NCI-H748 (cell line): ENCODE data around the gene NPY2R.
A peak's percentile ranks its signal among the peaks of the same experiment; 100 is the strongest.

Experiments used
- DNase-seq: peaks from one replicate; lab custom pipeline; 2025; ENCODE audit not compliant: unreplicated experiment; lab: John Stamatoyannopoulos, UW

NPY2R gene

GRCh38 chr4:155248002-155248896 is 39.8 kb downstream of the NPY2R start:
- no peak for DNase-seq

DNA sequence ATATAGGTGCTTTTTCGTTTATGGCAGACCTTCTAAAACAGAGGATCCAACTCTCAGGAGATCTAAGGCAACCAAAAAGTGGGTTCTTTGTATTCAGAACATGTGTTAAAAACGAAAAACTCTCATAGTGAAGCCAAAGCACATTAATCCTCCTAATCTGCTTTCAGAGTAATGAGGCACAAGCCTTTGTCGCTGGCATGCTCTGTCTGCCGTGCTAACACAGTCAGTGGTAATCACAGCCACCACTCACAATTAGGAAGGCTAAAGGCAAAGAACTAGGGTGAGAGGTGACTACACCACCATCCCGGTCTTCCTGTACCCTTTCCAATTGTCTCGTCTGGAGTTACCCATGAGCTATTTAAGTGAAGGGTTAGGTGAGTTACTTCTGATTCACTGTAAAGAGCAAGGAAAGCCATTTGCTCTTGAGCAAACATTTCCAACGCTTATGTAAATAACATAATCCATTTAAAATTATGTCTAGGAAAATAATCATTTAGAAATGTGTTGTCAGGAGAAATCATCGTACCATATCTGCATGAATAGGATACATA is 40.7 kb downstream of the NPY2R start:
- DNase-seq: peak; percentile 53

DNA sequence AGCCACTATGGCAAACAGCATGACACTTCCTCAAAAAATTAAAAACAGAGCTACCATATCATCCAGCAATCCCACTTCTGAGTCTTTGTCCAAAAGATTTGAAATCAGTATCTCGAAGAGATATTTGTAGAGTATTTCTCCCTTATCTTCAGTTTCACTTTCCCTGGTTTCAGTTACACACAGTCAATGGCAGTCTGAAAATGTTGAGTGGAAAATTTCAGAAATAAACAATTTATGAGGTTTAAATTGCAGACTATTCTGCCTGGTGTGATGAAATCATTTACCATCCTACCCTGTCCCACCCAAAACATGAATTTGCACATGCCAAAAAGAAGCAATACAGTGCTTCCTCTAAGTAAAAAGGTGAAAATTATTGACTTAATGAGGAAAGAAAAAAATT is 43.9 kb downstream of the NPY2R start:
- DNase-seq: no peak

DNA sequence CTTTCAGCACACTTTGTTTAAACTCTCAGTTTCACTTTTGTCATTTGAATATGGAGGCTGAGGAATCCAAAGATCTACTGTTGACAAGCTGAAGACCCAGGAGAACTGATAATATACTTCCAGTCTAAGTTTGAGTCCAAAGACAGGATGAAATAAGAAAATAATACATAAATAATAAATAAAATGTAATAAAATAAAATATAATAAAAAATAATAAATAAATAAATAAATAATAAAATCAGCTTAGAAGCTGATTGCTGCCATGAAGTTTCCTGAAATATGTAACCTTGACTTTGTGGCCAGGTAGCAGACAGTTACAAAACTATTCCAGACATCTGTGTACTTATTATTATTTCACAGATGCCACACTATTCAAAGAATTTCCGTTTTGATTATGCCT is 55.0 kb downstream of the NPY2R start:
- no peak for DNase-seq

DNA sequence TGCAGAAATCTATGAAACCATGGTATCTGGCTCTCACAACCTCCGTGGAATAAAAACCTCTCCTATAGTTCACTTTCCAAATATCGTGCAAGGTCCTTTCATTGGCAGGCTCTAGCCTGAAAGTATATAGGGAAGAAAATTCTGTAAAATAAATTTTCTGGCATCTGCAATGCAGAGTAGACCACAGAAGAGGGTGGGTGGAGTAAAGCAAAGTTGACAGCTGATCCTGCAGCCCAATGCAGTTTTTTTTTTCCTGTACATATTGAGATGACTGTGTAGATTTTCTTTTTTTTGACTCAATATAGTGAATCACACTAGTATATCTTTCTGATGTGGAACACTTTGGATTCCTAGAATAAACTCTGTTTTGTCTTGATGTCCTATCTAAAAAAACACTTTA is 56.7 kb downstream of the NPY2R start:
- no peak for DNase-seq
